Measurements from ENCODE around the gene UNC50. TPM values are rescaled to one million over a fixed set of nuclear protein-coding genes. Genes with fewer than 3 reads are reported as not detected.

Gene UNC50
- total and polyA plus RNA-seq, 2 donors (not counting 1 experiment from before 2014, with no cell fraction given), result 27.2 to 38.8 TPM

GRCh38 chr2:98576666-98577312 is 31.6 kb upstream of the UNC50 start:
- no peaks in the 10 kb centered on the region for H3K27me3 Mint-ChIP-seq
- H3K79me2 ChIP-seq (ENCODE audit: control insufficient read depth, insufficient read depth, low read length), result no peaks in the 10 kb centered on the region
- H3K9me3 ChIP-seq (ENCODE audit: control extremely low read depth in 1 of 3, control insufficient read depth in 2 of 3, insufficient read depth in 1 of 3, low read length in 2 of 3), result no peaks in the 10 kb centered on the region
- intact Hi-C loops (cut with micrococcal nuclease), result no loop called here
- H3K9me3 Mint-ChIP-seq (ENCODE audit: insufficient read depth), result no peaks in the 10 kb centered on the region
- H3K4me2 ChIP-seq (replicated peaks; ENCODE audit: low read depth, low read length, poor library complexity, severe bottlenecking), result no peak overlapping the region
- H3K27ac Mint-ChIP-seq, result no peak overlapping the region
- peaks cover 10% of the 10 kb centered on the region for H3K4me1 Mint-ChIP-seq
- H3K4me3 ChIP-seq (ENCODE audit: control extremely low read depth in 1 of 5, extremely low read depth in 1 of 5, insufficient read depth in 1 of 5, low read depth in 2 of 5, low read length in 4 of 5), result no peak overlapping the region
- no peaks in the 10 kb centered on the region for H4K20me1 ChIP-seq (ENCODE audit: control insufficient read depth, insufficient read depth, low read length, poor library complexity, severe bottlenecking)
- no peak overlapping the region for H2AFZ ChIP-seq (ENCODE audit: insufficient read depth, low read depth, low read length, poor library complexity, severe bottlenecking)
- WGBS (ENCODE audit: insufficient coverage), result 97% methylated on average over 22 of the region's 22 CpGs
- ATAC-seq (ENCODE audit: low read depth) (no peak), DNase-seq (no peak)
- H3K9ac ChIP-seq (ENCODE audit: low read length), result no peak overlapping the region
- H3K4me1 ChIP-seq (ENCODE audit: control insufficient read depth in 2 of 2, insufficient read depth in 2 of 2, low read length in 2 of 2), result peaks cover 6 to 10% of the 10 kb centered on the region in 2 donors
- TF ChIP-seq CTCF (IDR thresholded peaks at IDR 0.05) (no peak), EZH2 (IDR thresholded peaks at IDR 0.05; ENCODE audit: borderline replicate concordance, insufficient read depth, low read depth, low read length, poor library complexity, severe bottlenecking) (no peak)
- no peak overlapping the region for H3K27ac ChIP-seq (ENCODE audit: low read length in 2 of 2)
- no peaks in the 10 kb centered on the region for H3K27me3 ChIP-seq (replicated peaks in 1 of 4; ENCODE audit: control extremely low read depth in 1 of 4, control insufficient read depth in 3 of 4, insufficient read depth in 4 of 4, low read length in 3 of 4)
- no peak overlapping the region for H3K4me3 Mint-ChIP-seq
- ChIA-PET POLR2A (no interaction called here), CTCF (no interaction called here)
- peaks cover 0 to 13% of the 10 kb centered on the region in 2 experiments for H3K36me3 ChIP-seq (replicated peaks in 1 of 2; ENCODE audit: control extremely low read depth in 1 of 2, control insufficient read depth in 1 of 2, extremely low read depth in 1 of 2, insufficient read depth in 2 of 2, low read length in 1 of 2)

GRCh38 chr2:98577313-98577712 is 31.1 kb upstream of the UNC50 start:
- Mint-ChIP-seq H3K4me3 (no peak overlapping the region), H3K27me3 (no peaks in the 10 kb centered on the region), H3K27ac (no peak overlapping the region), H3K4me1 (peaks cover 10% of the 10 kb centered on the region), H3K9me3 (ENCODE audit: insufficient read depth) (no peaks in the 10 kb centered on the region)
- ChIA-PET POLR2A (no interaction called here), CTCF (interaction anchor here (1.0 kb wide), 1 partner anchor 19 kb away, joined by 3 read pairs; no protein-coding TSS in a partner anchor)
- Histone ChIP-seq H3K36me3 (replicated peaks in 1 of 2; ENCODE audit: control extremely low read depth in 1 of 2, control insufficient read depth in 1 of 2, extremely low read depth in 1 of 2, insufficient read depth in 2 of 2, low read length in 1 of 2) (peaks cover 0 to 10% of the 10 kb centered on the region in 2 experiments), H4K20me1 (ENCODE audit: control insufficient read depth, insufficient read depth, low read length, poor library complexity, severe bottlenecking) (no peaks in the 10 kb centered on the region), H3K79me2 (ENCODE audit: control insufficient read depth, insufficient read depth, low read length) (no peaks in the 10 kb centered on the region), H2AFZ (ENCODE audit: insufficient read depth, low read depth, low read length, poor library complexity, severe bottlenecking) (no peak overlapping the region), H3K4me1 (ENCODE audit: control insufficient read depth in 2 of 2, insufficient read depth in 2 of 2, low read length in 2 of 2) (peaks cover 6 to 10% of the 10 kb centered on the region in 2 donors), H3K4me2 (replicated peaks; ENCODE audit: low read depth, low read length, poor library complexity, severe bottlenecking) (no peak overlapping the region), H3K9me3 (ENCODE audit: control extremely low read depth in 1 of 3, control insufficient read depth in 2 of 3, insufficient read depth in 1 of 3, low read length in 2 of 3) (no peaks in the 10 kb centered on the region), H3K27ac (ENCODE audit: low read length in 2 of 2) (no peak overlapping the region), H3K9ac (ENCODE audit: low read length) (no peak overlapping the region), H3K27me3 (replicated peaks in 1 of 4; ENCODE audit: control extremely low read depth in 1 of 4, control insufficient read depth in 3 of 4, insufficient read depth in 4 of 4, low read length in 3 of 4) (no peaks in the 10 kb centered on the region), H3K4me3 (ENCODE audit: control extremely low read depth in 1 of 5, extremely low read depth in 1 of 5, insufficient read depth in 1 of 5, low read depth in 2 of 5, low read length in 4 of 5) (no peak overlapping the region)
- WGBS (ENCODE audit: insufficient coverage), result 98% methylated on average over 9 of the region's 10 CpGs
- TF ChIP-seq EZH2 (IDR thresholded peaks at IDR 0.05; ENCODE audit: borderline replicate concordance, insufficient read depth, low read depth, low read length, poor library complexity, severe bottlenecking) (no peak), CTCF (IDR thresholded peaks at IDR 0.05) (no peak)
- intact Hi-C loops (cut with micrococcal nuclease), result no loop called here
- no peak for DNase-seq
- ATAC-seq (ENCODE audit: low read depth), result no peak

Data from B cell (primary cell).